Measurements from ENCODE around the gene APLN.

DNA sequence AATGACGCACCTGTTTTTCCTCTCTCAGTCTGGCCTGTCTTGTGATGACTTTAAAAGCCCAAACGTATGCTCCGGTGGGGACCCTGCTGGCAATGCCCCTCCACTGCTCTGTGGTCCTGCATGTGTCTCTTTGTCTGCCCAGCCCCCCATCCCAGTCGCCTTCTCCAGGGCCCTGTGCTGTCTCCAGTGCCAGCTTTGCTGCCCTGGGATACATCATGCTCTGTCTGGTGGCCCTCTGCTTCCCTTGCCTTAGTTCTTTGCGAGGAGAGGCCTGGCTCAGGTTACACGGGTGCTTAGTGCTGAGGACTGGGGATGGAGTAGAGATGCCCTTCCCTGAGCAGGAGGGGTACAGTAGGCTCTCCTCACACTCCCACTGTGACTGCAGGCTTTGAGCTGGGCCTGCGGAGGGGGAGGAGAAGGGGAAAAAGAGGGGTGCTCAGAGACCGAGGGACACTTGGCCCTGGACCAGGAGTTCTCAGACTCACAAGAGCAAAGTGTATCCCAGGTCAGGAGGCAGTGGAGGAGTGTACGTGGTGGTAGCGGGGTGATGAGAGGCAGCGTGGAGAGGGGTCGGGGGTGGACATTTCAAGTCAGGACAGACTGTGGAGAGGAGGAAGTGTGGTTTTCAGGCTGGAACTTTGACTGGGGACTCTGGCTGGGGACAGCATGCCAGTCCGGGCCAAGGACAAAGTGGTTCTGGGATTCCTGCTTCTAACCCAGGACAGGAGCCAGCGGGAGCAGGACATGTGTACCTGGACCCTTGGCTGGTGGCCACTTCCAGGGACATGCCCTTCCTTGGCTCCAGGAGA lies 2.8 kb downstream of the APLN start:
- TF ChIP-seq, protein P1, sequence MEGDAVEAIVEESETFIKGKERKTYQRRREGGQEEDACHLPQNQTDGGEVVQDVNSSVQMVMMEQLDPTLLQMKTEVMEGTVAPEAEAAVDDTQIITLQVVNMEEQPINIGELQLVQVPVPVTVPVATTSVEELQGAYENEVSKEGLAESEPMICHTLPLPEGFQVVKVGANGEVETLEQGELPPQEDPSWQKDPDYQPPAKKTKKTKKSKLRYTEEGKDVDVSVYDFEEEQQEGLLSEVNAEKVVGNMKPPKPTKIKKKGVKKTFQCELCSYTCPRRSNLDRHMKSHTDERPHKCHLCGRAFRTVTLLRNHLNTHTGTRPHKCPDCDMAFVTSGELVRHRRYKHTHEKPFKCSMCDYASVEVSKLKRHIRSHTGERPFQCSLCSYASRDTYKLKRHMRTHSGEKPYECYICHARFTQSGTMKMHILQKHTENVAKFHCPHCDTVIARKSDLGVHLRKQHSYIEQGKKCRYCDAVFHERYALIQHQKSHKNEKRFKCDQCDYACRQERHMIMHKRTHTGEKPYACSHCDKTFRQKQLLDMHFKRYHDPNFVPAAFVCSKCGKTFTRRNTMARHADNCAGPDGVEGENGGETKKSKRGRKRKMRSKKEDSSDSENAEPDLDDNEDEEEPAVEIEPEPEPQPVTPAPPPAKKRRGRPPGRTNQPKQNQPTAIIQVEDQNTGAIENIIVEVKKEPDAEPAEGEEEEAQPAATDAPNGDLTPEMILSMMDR (IDR thresholded peaks at IDR 0.05): no peak
- no peak for TF ChIP-seq POLR2A (IDR thresholded peaks at IDR 0.05)
